Measurements from ENCODE around the gene PIGM. TPM values are rescaled to one million over a fixed set of nuclear protein-coding genes. Genes with fewer than 3 reads are reported as not detected.

PIGM gene
- total and polyA plus RNA-seq, 2 of the 13 experiments (the other 11 are each of a cell fraction or from before 2014, with no cell fraction given), result 3.4 to 4.6 TPM

DNA sequence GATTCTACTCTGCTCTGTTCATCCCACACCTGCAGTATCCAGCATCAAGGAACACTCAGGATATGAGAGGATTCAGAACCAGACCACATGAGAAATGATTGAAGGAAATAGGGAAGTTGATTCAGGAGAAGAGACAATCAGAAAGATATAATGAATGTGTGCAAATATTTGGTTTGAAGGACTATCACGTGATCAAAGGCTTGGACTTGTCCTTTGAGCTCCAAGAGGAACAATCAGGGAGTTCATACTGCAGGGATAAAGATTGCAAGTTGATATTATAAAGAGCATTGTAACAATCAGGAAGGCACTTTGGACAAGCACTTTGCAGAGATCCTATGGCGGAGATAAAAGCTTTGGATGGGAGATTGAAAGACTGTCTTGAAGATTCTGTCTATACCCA is 13.9 kb upstream of the PIGM start (continued):
- TF ChIP-seq, protein P1, sequence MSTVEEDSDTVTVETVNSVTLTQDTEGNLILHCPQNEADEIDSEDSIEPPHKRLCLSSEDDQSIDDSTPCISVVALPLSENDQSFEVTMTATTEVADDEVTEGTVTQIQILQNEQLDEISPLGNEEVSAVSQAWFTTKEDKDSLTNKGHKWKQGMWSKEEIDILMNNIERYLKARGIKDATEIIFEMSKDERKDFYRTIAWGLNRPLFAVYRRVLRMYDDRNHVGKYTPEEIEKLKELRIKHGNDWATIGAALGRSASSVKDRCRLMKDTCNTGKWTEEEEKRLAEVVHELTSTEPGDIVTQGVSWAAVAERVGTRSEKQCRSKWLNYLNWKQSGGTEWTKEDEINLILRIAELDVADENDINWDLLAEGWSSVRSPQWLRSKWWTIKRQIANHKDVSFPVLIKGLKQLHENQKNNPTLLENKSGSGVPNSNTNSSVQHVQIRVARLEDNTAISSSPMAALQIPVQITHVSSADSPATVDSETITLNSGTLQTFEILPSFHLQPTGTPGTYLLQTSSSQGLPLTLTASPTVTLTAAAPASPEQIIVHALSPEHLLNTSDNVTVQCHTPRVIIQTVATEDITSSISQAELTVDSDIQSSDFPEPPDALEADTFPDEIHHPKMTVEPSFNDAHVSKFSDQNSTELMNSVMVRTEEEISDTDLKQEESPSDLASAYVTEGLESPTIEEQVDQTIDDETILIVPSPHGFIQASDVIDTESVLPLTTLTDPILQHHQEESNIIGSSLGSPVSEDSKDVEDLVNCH (CRISPR knock-in tag; IDR thresholded peaks at IDR 0.05), result no peak
- TF ChIP-seq SMARCE1 (IDR thresholded peaks at IDR 0.05; ENCODE audit: borderline replicate concordance) (no peak), POGZ (CRISPR knock-in tag; IDR thresholded peaks at IDR 0.05) (no peak), SMAD1 (CRISPR knock-in tag; IDR thresholded peaks at IDR 0.05; ENCODE audit: borderline replicate concordance, low read depth) (no peak), HDAC1 (CRISPR knock-in tag; IDR thresholded peaks at IDR 0.05) (no peak), HOXA7 (CRISPR knock-in tag; IDR thresholded peaks at IDR 0.05) (no peak), ZBTB20 (CRISPR knock-in tag; IDR thresholded peaks at IDR 0.05; ENCODE audit: borderline replicate concordance, low read depth) (no peak), BCL6 (CRISPR knock-in tag; IDR thresholded peaks at IDR 0.05) (peak; percentile 42; the same call in 1 of the 2 replicates), ZZZ3 (CRISPR knock-in tag; IDR thresholded peaks at IDR 0.05; ENCODE audit: borderline replicate concordance) (no peak), BRCA1 (CRISPR knock-in tag; IDR thresholded peaks at IDR 0.05) (no peak), ZFP62 (CRISPR knock-in tag; IDR thresholded peaks at IDR 0.05) (no peak), ZNF558 (CRISPR knock-in tag; IDR thresholded peaks at IDR 0.05; ENCODE audit: borderline replicate concordance) (no peak), ETV5 (CRISPR knock-in tag; IDR thresholded peaks at IDR 0.05; ENCODE audit: borderline replicate concordance) (no peak; the same call in 1 of the 2 replicates), ZNF235 (CRISPR knock-in tag; IDR thresholded peaks at IDR 0.05; ENCODE audit: borderline replicate concordance) (no peak)
- TF ChIP-seq, protein P2, sequence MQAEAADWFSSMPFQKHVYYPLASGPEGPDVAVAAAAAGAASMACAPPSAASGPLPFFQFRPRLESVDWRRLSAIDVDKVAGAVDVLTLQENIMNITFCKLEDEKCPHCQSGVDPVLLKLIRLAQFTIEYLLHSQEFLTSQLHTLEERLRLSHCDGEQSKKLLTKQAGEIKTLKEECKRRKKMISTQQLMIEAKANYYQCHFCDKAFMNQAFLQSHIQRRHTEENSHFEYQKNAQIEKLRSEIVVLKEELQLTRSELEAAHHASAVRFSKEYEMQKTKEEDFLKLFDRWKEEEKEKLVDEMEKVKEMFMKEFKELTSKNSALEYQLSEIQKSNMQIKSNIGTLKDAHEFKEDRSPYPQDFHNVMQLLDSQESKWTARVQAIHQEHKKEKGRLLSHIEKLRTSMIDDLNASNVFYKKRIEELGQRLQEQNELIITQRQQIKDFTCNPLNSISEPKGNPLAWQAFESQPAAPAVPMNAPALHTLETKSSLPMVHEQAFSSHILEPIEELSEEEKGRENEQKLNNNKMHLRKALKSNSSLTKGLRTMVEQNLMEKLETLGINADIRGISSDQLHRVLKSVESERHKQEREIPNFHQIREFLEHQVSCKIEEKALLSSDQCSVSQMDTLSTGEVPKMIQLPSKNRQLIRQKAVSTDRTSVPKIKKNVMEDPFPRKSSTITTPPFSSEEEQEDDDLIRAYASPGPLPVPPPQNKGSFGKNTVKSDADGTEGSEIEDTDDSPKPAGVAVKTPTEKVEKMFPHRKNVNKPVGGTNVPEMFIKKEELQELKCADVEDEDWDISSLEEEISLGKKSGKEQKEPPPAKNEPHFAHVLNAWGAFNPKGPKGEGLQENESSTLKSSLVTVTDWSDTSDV (CRISPR knock-in tag; IDR thresholded peaks at IDR 0.05), result no peak
- TF ChIP-seq, protein P3, sequence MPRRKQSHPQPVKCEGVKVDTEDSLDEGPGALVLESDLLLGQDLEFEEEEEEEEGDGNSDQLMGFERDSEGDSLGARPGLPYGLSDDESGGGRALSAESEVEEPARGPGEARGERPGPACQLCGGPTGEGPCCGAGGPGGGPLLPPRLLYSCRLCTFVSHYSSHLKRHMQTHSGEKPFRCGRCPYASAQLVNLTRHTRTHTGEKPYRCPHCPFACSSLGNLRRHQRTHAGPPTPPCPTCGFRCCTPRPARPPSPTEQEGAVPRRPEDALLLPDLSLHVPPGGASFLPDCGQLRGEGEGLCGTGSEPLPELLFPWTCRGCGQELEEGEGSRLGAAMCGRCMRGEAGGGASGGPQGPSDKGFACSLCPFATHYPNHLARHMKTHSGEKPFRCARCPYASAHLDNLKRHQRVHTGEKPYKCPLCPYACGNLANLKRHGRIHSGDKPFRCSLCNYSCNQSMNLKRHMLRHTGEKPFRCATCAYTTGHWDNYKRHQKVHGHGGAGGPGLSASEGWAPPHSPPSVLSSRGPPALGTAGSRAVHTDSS (CRISPR knock-in tag; conservative IDR thresholded peaks at IDR 0.05), result no peak
- TF ChIP-seq, protein P4, sequence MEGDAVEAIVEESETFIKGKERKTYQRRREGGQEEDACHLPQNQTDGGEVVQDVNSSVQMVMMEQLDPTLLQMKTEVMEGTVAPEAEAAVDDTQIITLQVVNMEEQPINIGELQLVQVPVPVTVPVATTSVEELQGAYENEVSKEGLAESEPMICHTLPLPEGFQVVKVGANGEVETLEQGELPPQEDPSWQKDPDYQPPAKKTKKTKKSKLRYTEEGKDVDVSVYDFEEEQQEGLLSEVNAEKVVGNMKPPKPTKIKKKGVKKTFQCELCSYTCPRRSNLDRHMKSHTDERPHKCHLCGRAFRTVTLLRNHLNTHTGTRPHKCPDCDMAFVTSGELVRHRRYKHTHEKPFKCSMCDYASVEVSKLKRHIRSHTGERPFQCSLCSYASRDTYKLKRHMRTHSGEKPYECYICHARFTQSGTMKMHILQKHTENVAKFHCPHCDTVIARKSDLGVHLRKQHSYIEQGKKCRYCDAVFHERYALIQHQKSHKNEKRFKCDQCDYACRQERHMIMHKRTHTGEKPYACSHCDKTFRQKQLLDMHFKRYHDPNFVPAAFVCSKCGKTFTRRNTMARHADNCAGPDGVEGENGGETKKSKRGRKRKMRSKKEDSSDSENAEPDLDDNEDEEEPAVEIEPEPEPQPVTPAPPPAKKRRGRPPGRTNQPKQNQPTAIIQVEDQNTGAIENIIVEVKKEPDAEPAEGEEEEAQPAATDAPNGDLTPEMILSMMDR (CRISPR knock-in tag; IDR thresholded peaks at IDR 0.05), result no peak
- TF ChIP-seq, protein P5, sequence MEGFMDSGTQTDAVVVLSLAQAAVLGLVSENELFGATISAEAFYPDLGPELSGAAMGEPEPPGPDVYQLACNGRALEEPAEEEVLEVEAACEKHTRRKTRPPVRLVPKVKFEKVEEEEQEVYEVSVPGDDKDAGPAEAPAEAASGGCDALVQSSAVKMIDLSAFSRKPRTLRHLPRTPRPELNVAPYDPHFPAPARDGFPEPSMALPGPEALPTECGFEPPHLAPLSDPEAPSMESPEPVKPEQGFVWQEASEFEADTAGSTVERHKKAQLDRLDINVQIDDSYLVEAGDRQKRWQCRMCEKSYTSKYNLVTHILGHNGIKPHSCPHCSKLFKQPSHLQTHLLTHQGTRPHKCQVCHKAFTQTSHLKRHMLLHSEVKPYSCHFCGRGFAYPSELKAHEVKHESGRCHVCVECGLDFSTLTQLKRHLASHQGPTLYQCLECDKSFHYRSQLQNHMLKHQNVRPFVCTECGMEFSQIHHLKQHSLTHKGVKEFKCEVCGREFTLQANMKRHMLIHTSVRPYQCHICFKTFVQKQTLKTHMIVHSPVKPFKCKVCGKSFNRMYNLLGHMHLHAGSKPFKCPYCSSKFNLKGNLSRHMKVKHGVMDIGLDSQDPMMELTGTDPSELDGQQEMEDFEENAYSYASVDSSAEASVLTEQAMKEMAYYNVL (CRISPR knock-in tag; IDR thresholded peaks at IDR 0.05; ENCODE audit: borderline replicate concordance), result peak; percentile 88
